MCF 10A (cell line): ENCODE data around the gene PCSK6. TPM values are rescaled to one million over a fixed set of nuclear protein-coding genes. Genes with fewer than 3 reads are reported as not detected.

Source experiments
- BruUV-seq: library from RNA; stranded (reverse); fragments of 400-500 nt; replicated peaks from 2 replicates; lab custom pipeline; 2021; lab: Mats Ljungman, UMichigan
- CTCF ChIA-PET: fragments of 300-600 bp; sonication (Branson Sonifier 250); formaldehyde crosslinking; extraction: SDS; loops from one replicate; lab custom pipeline; 2021; ENCODE audit warnings: antibody characterized with exemption, inconsistent platforms; lab: Yijun Ruan, JAX
- POLR2A ChIA-PET: fragments of 300-600, 350-650 bp; sonication (Branson Sonifier 250); formaldehyde crosslinking; extraction: SDS; loops from one replicate; lab custom pipeline; 2020; ENCODE audit warnings: antibody characterized with exemption, inconsistent platforms; lab: Yijun Ruan, JAX
- DNase-seq: peaks from one replicate; pipeline ENCODE4 v3.0.0-alpha.2; 2018; ENCODE audit not compliant: unreplicated experiment
- H3K27ac Mint-ChIP-seq: one replicate; pipeline ENCODE4 v1.8.0; 2022; ENCODE audit warnings: mild to moderate bottlenecking, low read depth, mixed read lengths; ENCODE audit not compliant: unreplicated experiment
- H3K27me3 Mint-ChIP-seq: one replicate; pipeline ENCODE4 v1.8.0; 2022; ENCODE audit warnings: mixed read lengths; ENCODE audit not compliant: insufficient read depth, unreplicated experiment
- H3K36me3 Mint-ChIP-seq: one replicate; pipeline ENCODE4 v1.8.0; 2022; ENCODE audit warnings: mild to moderate bottlenecking, moderate library complexity, mixed read lengths; ENCODE audit not compliant: insufficient read depth, unreplicated experiment
- H3K4me1 Mint-ChIP-seq: one replicate; pipeline ENCODE4 v1.8.0; 2022; ENCODE audit warnings: mixed read lengths; ENCODE audit not compliant: insufficient read depth, unreplicated experiment
- H3K4me3 Mint-ChIP-seq: one replicate; pipeline ENCODE4 v1.8.0; 2022; ENCODE audit warnings: mild to moderate bottlenecking, moderate library complexity, mixed read lengths; ENCODE audit not compliant: unreplicated experiment
- H3K9me3 Mint-ChIP-seq: one replicate; pipeline ENCODE4 v1.8.0; 2022; ENCODE audit warnings: mixed read lengths; ENCODE audit not compliant: unreplicated experiment
- intact Hi-C: fragments of 100-400 bp; cut with micrococcal nuclease; formaldehyde crosslinking; loops from 2 replicates; pipeline ENCODE4 v1.14.1; 2022
- total RNA-seq: library from RNA; stranded (reverse); gene quantifications from 2 replicates; pipeline ENCODE4 v1.2.3, GENCODE V29; 2022
- TF ChIP-seq, protein P1 (sequence below): fragments of 200-600 bp; IDR thresholded peaks from one replicate; pipeline ENCODE4 v1.8.0; 2022; ENCODE audit warnings: antibody characterized with exemption, mild to moderate bottlenecking; ENCODE audit not compliant: unreplicated experiment

PCSK6 gene
- total RNA-seq, 1 experiment from 2014 or later: 30.8 TPM

DNA sequence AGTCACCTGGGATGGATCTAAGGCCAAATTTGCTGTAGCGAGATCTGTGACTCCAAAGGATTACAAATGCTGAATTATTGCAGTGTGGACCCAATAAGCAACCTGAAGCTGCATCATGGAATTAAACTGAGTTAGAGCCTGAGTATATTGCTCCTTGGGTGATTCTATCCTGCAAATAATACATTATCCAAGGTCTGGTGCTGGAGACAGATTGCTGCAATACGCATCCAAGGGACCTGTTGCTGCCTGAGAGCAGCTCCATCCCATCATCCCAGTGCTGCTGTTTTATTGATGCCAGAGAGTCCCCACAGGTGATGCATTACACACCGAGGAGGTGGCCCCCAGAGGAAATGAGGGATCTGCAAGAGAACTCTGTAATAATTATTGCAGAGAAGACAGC is 31.6 kb upstream of the PCSK6 start:
- H3K36me3 Mint-ChIP-seq: no peaks in the 10 kb centered on the region
- H3K27me3 Mint-ChIP-seq: peaks cover 31% of the 10 kb centered on the region
- no peak overlapping the region for H3K27ac Mint-ChIP-seq
- CTCF ChIA-PET: interaction anchor here (0.6 to 1.2 kb wide), 2 partner anchors 20 to 119 kb away, joined by 3 to 4 read pairs; no protein-coding TSS in a partner anchor
- no peak overlapping the region for H3K4me3 Mint-ChIP-seq
- BruUV-seq: no TSS peak
- peaks cover 30% of the 10 kb centered on the region for H3K9me3 Mint-ChIP-seq
- no peak for DNase-seq
- TF ChIP-seq, protein P1, sequence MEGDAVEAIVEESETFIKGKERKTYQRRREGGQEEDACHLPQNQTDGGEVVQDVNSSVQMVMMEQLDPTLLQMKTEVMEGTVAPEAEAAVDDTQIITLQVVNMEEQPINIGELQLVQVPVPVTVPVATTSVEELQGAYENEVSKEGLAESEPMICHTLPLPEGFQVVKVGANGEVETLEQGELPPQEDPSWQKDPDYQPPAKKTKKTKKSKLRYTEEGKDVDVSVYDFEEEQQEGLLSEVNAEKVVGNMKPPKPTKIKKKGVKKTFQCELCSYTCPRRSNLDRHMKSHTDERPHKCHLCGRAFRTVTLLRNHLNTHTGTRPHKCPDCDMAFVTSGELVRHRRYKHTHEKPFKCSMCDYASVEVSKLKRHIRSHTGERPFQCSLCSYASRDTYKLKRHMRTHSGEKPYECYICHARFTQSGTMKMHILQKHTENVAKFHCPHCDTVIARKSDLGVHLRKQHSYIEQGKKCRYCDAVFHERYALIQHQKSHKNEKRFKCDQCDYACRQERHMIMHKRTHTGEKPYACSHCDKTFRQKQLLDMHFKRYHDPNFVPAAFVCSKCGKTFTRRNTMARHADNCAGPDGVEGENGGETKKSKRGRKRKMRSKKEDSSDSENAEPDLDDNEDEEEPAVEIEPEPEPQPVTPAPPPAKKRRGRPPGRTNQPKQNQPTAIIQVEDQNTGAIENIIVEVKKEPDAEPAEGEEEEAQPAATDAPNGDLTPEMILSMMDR: no peak
- intact Hi-C loops: no loop called here
- H3K4me1 Mint-ChIP-seq: no peaks in the 10 kb centered on the region
- POLR2A ChIA-PET: no interaction called here

DNA sequence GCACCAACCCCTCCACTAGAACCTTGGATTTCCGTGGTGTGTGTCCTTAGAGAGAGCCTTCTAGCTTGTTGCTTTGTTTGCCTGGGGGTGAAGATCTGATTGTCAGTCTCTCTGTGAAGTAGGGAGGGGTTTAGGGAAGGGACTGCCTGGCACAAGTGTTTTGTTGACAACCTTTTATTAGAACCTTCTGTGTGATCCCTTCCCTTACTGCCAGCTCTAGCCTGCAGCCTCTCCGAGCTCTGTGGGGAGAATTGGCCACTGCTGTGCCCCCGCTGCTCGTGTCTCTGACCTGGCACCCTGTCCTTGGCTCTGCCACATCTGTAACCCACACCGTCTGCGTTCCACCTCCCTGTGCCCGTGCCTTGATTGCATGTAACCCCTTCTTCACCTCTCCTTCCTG is 30.9 kb upstream of the PCSK6 start:
- intact Hi-C loops: no loop called here
- H3K9me3 Mint-ChIP-seq: peaks cover 34% of the 10 kb centered on the region
- TF ChIP-seq, protein P1: no peak
- CTCF ChIA-PET: interaction anchor here (1.2 to 1.5 kb wide), 2 partner anchors 25 to 120 kb away, joined by 3 to 4 read pairs; no protein-coding TSS in a partner anchor
- no peak overlapping the region for H3K4me3 Mint-ChIP-seq
- no peaks in the 10 kb centered on the region for H3K4me1 Mint-ChIP-seq
- no TSS peak for BruUV-seq
- no peaks in the 10 kb centered on the region for H3K36me3 Mint-ChIP-seq
- POLR2A ChIA-PET: no interaction called here
- no peak overlapping the region for H3K27ac Mint-ChIP-seq
- no peak for DNase-seq
- peaks cover 31% of the 10 kb centered on the region for H3K27me3 Mint-ChIP-seq

DNA sequence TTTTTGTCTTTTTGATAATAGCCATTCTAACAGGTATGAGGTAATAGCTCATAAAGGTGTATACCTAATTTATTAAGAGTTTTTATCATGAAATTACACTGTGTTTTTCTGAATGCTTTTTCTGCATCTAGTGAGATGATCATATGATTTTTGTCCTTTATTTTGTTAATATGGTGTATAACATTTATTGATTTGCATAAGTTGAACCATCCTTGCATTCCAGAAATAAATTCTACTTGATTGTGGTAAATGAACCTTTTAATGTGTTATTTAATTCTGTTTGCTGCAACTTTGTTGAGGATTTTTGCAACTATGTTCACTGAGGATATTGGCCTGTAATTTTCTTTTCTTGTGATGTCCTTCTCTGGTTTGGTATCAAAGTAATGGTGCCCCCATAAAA is 28.0 kb upstream of the PCSK6 start:
- TF ChIP-seq, protein P1: no peak
- Mint-ChIP-seq H3K27ac (no peak overlapping the region), H3K27me3 (peaks cover 31% of the 10 kb centered on the region), H3K4me1 (no peaks in the 10 kb centered on the region), H3K9me3 (peaks cover 34% of the 10 kb centered on the region), H3K4me3 (no peak overlapping the region), H3K36me3 (no peaks in the 10 kb centered on the region)
- ChIA-PET POLR2A (no interaction called here), CTCF (interaction anchor here (0.6 kb wide), 1 partner anchor 108 kb away, joined by 3 read pairs; no protein-coding TSS in a partner anchor)
- DNase-seq: no peak
- no TSS peak for BruUV-seq
- intact Hi-C loops: no loop called here

DNA sequence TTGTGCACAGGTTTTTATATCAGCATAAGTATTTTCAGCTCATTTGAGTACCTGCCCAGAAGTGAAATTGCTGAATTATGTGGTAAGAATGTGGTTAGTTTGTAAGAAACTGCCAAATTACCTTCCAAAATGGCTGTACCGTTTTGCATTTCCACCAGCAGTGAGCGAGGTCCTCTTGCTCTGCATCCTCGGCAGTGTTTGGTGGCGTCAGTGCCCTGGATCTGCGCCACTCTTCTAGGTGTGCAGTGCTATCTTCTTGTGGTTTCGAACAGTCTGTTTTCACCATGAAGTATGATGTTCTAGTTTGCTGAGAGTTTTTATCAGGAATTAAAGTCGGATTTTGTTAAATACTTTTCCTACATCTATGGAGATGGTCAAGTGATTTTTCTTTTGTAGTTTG is 24.8 kb upstream of the PCSK6 start:
- DNase-seq: no peak
- H3K4me1 Mint-ChIP-seq: no peaks in the 10 kb centered on the region
- POLR2A ChIA-PET: interaction anchor here (1.3 kb wide), 1 partner anchor 20 kb away, joined by 4 read pairs; no protein-coding TSS in a partner anchor
- H3K9me3 Mint-ChIP-seq: peaks cover 24% of the 10 kb centered on the region
- CTCF ChIA-PET: no interaction called here
- no peak overlapping the region for H3K27ac Mint-ChIP-seq
- H3K4me3 Mint-ChIP-seq: no peak overlapping the region
- H3K27me3 Mint-ChIP-seq: peaks cover 5% of the 10 kb centered on the region
- intact Hi-C loops: no loop called here
- no peaks in the 10 kb centered on the region for H3K36me3 Mint-ChIP-seq
- BruUV-seq: no TSS peak
- TF ChIP-seq, protein P1: no peak
